Inflammatory macrophage (primary cell): ENCODE results near the gene CAPN12.

Experiments used
- DNase-seq, 2 donors: peaks; one replicate each; pipeline ENCODE4 v3.0.0-alpha.2; 2020 to 2022

Gene CAPN12

GRCh38 chr19:38695317-38695683 lies 49.0 kb downstream of the CAPN12 start:
- DNase-seq, result peak; percentile 33 to 67

DNA sequence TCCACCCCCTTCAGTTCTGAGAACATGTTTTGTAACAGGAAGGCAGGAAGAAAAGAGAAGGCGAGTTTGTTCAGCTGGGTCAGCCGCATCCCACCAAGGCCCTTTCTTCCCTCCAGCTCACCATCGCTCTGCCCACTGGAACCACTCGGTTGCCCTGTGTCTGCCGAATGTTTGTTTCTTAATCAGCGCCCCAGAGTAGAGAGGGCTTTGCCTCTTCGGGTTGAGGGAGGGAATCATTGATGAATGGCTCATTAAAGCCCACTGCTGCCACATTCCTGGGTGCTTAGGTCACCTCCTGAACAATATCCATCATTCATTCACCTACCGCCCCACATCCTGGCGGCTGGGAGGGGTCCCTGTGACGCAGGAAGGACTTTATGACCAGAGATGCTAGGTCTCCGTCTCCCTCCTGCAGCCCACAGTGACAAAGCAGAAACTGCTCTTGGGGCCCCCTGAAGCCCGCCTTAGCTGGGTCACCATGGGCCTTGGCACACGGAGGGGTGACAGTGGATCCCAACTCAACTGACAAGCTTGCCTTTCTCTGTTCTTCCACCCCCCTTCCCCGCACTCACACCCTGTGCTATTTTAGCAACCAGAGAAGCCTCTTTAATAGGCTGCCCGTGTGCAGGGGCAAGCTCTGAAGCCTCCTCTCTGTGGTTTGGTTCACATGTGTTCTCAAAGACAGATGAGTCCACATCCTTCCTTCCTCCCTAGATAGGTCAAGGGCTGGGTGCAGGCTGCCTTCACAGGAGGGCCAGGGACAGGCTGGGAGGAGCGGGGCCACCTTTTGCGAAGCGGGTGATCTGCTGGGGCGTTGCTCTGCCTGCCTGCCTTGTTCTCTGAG lies 50.7 kb downstream of the CAPN12 start:
- peak; percentile 6 to 24 for DNase-seq

- DNase-seq, result no peak
These were observed 51.6 kb downstream of the CAPN12 start for GRCh38 chr19:38692458-38693379.

DNA sequence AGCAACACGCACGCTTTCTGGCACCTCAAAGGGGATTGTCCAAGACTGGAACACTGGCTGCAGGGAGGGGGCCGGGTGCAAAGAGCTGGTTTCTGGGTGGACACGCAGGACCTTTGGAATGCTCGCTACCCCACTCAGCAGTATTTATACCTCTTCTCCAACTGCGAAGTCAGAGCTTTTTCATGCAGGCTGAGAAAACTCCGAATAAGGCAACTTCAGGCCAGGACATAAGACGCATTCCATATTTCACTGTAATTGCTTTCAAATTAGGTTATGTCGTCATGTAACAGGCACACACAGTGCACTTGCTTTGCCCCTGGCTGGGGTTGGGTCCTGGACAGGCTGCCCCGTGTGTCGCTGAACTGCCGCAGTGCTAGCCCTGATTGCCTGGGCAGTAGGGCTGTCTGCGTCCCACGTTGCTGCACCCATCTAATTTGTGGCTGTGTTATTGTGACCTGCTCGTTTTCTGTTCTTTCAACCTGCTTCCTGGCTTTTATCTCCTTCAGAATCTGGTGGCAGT lies 52.3 kb downstream of the CAPN12 start:
- no peak for DNase-seq

DNA sequence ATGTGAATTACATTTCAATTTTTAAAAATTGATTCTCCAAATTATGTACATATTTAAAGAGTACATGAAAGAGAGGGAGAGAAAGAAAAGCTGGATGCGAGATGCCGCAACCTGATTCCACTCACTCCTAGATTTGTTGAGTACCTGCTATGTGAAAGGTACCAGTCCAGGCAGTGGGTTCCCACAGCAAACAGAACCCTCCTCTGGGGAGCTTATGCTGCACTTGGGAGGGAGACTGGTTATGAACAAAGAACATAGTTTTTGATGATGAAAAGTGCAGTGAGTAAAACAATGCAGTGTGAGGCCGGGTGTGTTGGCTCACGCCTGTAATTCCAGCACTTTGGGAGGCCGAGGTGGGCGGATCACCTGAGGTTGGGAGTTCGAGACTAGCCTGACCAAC lies 53.4 kb downstream of the CAPN12 start:
- DNase-seq, result no peak

DNA sequence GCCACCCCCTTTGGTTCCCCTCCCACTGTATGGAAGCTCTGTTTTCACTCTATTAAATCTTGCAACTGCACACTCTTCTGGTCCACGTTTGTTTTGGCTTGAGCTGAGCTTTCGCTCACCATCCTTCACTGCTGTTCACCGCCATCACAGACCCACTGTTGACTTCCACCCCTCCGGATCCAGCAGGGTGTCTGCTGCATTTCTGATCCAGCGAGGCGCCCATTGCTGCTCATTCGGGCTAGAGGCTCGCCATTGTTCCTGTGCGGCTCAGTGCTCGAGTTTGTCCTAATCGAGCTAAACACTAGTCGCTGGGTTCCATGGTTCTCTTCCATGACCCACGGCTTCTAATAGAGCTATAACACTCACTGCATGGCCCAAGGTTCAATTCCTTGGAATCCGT lies 54.1 kb downstream of the CAPN12 start:
- DNase-seq, result no peak

DNA sequence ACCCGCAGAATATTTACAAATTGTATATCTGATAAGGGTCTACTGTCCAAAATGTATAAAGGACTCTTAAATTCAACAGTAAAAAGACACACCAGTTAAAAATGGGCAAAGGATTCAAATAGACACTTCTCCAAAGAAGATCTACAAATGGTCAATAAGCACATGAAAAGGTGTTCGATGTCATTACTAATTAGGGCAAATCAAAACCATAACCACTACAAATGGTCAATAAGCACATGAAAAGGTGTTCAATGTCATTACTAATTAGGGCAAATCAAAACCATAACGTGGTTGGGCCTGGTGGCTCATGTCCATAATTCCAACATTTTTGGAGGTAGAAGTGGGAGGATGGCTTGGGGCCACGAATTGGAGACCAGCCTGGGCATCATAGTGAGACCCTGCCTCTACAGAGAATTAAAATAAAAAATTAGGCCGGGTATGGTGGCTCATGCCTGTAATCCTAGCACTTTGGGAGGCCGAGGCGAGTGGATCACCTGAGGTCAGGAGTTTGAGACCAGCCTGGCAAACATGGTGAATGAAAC lies 56.4 kb downstream of the CAPN12 start:
- no peak for DNase-seq

GRCh38 chr19:38686530-38686888 lies 57.8 kb downstream of the CAPN12 start:
- DNase-seq, result peak; percentile 58 to 66

GRCh38 chr19:38685666-38686529 lies 58.4 kb downstream of the CAPN12 start:
- no peak for DNase-seq

DNA sequence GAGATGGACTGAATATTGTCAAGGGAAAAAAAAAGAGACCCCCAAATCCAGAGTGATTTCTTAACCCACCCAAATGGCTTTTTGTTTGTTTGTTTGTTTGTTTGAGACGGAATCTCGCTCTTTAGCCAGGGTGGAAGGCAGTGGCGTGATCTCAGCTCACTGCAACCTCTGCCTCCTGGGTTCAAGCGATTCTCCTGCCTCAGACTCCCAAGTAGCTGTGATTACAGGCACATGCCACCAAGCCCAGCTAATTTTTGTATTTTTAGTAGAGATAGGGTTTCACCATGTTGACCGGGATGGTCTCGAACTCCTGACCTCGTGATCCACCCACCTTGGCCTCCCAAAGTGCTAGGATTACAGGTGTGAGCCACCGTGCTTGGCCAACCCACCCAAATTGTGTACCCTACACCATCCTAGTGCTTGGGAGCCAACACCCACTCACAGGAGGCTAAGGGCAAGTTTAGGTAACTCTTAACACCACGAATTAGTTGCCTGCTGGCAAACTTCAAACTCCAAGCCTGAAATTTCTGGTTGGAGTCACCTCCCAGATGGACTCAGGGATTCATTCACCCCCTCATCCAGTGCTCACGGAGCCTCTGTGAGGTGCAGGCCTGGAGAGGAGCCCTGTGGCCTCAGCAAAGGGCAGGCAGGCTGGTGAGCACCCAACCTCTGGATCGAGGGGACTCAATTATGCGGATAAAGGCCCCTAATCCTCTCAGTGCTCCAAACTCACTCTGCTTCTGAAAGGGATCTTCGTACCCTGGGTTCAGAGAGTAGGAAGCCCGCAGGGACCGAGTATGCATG lies 59.2 kb downstream of the CAPN12 start:
- no peak for DNase-seq

DNA sequence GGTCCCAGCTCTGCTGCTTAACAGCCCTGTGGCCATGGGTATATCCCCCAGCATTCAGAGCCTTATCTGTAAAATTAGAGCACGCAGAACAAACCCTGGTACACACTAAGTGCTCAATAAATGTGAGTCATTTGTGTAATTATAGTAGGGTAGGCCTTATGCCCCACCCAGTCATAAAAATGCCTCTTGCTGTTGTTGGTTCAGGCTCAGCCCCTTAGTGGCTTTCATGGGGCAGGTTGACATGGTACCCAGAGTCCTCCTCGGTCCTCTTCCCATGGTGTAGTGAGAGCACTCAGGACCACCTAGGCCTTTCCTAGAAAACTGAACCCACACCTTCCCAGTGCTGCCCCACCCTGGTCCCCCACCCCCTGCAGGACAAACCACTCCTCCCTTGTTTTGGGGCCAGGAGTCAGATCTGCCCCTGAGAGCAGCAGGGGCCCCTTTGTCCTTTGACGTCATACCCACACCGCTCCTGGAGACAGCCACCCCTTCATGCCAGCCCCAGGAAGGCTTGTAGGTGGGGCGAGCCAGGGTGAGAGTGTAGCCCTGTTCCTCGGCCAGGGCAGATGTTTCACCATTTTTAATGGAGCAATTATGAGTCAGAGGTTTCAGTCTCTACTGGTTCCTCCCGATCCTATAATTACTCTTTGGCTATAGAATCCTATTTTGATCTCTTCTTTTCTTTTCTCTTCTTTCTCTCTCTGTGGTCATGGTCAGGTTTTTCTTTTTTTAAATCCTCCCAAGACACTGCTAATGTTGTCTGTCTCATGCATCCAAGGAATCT lies 60.0 kb downstream of the CAPN12 start:
- peak; percentile 85 to 87 for DNase-seq

- peak; percentile 50 to 73 for DNase-seq
These were observed 60.7 kb downstream of the CAPN12 start for GRCh38 chr19:38683393-38684077.

- DNase-seq, result no peak
These were observed 61.3 kb downstream of the CAPN12 start for GRCh38 chr19:38682872-38683392.

DNA sequence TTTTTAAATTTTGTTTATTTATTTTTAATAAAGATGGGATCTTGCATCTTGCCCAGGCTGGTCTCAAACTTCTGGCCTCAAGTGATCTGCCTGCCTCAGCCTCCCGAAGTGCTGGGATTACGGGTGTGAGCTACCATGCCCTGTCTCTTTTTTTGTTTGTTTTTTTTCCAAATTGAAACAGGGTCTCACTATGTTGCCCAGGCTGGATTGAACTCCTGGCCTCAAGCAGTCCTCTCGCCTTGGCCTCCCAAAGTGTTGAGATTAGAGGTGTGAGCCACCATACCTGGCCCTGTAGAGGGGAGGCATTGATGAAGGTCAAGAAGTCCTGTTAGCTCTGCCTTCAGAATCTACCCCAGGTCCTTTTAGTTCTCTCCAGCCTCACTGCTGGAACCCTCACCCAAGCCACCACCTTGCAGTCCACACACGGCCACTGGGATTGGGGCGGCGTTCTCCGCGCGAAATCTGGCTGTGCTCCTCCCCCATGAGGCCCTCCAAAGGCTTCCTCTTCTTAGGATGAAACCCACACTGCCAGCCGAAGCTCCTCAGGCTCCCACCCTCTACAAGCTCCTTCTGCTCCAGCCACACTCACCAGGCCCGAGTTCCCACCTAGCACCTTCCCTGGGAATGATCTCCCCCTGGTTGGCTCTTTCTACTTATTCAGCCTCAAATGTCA lies 61.9 kb downstream of the CAPN12 start:
- DNase-seq, result no peak
